Adipocyte (in vitro differentiated cells): ENCODE data around the gene ACP4.
A peak's percentile ranks its signal among the peaks of the same experiment; 100 is the strongest.

Experiments used
- DNase-seq: peaks from one replicate; pipeline ENCODE4 v3.0.0-alpha.2; 2015; ENCODE audit warnings: low read depth
- H3K27me3 ChIP-seq: replicated peaks from 2 replicates; pipeline ENCODE4 v1.7.0; 2013; ENCODE audit warnings: mild to moderate bottlenecking, low read length, moderate library complexity; ENCODE audit not compliant: control insufficient read depth, insufficient read depth
- H3K36me3 ChIP-seq: 2 replicates; pipeline ENCODE4 v1.7.0; 2013; ENCODE audit warnings: low read length, mild to moderate bottlenecking, moderate library complexity; ENCODE audit not compliant: control insufficient read depth, insufficient read depth, severe bottlenecking
- H3K4me1 ChIP-seq: 2 replicates; pipeline ENCODE4 v1.7.0; 2013; ENCODE audit warnings: mild to moderate bottlenecking, low read length, moderate library complexity; ENCODE audit not compliant: control insufficient read depth, insufficient read depth
- H3K4me3 ChIP-seq: 2 replicates; pipeline ENCODE4 v1.7.0; 2013; ENCODE audit warnings: mild to moderate bottlenecking, low read length, moderate library complexity
- H3K9ac ChIP-seq: 2 replicates; pipeline ENCODE4 v1.7.0; 2013; ENCODE audit warnings: mild to moderate bottlenecking, low read length, moderate library complexity
- H3K9me3 ChIP-seq: 2 replicates; pipeline ENCODE4 v1.7.0; 2013; ENCODE audit warnings: mild to moderate bottlenecking, low read length, moderate library complexity; ENCODE audit not compliant: control insufficient read depth

Gene ACP4

DNA sequence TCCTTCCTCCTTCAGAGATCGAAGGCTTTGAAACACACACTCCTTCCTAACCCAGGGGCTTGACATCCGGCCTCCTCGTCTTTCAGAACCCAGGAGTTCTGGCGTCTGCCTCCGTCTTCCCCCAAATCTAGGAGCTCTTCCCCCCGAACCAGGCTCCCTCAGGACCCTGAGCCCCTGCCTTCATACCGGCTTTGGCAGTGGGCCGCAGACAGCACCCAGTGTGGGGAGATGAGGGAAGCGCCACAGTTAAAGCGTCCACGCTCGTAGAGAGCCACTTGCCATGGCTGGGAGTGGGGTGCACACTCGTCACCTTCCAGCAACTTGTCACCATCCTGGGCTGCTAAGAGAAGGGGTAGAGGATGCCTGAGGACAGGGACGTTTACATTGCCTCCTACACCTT, 37.3 kb downstream of the ACP4 start:
- Histone ChIP-seq H3K9me3 (no peaks in the 10 kb centered on the region), H3K9ac (no peak overlapping the region), H3K4me1 (no peaks in the 10 kb centered on the region), H3K4me3 (no peak overlapping the region), H3K27me3 (peaks cover 41% of the 10 kb centered on the region), H3K36me3 (no peaks in the 10 kb centered on the region)
- DNase-seq: no peak

DNA sequence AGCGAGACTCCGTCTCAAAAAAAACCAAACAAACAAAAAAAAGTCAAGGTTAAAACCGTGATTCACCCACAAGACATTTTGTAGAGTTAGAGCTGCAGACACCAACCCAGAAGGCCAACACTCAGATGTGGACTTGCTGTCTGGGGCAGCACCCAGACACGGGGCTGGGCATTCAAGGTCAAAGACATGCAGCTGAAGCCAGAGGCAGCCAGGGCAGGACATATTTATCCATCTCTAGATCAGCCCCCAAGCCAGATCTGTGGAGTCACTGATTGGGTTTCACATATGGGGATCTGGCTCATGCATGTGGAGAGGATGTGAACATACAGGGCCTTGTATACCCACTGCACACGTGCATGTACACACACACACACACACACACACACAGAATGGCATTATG, 39.6 kb downstream of the ACP4 start:
- Histone ChIP-seq H3K4me1 (no peaks in the 10 kb centered on the region), H3K36me3 (no peaks in the 10 kb centered on the region), H3K27me3 (peaks cover 31% of the 10 kb centered on the region), H3K9ac (no peak overlapping the region), H3K4me3 (no peak overlapping the region), H3K9me3 (no peaks in the 10 kb centered on the region)
- no peak for DNase-seq

DNA sequence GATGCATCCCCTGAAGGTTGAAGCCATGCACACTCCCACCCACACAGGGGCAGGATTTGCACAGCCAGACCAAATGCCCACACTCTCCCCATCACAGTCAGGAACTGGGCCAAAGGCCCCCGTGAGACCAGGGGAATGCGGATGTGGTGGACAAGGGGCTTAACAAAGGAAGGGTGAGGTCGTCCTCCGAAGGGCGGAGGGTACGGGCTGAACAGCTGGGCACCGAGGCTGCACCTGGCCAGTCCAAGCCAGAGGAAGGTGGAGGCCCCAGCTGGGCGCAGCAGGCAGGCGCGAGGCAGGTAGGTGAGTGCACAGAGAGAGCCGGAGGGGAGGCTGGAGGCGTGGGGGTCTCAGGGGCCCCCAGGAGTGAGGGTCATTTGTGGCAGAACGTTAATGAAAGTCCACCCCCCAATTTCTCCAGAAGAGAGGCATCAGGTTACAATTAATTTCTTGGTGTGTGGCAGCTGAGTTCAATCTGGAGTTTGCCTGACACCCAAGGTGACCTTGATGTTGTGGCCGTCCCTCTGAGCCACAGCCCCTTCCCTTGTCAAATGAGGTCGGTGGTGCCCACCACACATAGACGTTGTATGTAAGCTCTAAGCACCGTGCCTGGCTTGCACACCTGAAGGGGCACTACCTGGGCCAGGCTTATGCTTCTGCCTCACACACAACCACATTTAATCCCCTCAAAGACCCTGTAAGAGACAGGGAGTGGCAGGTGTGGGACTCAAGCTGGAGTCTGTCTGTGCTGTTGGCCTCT, 40.2 kb downstream of the ACP4 start:
- Histone ChIP-seq H3K27me3 (peaks cover 33% of the 10 kb centered on the region), H3K9me3 (no peaks in the 10 kb centered on the region), H3K36me3 (no peaks in the 10 kb centered on the region), H3K4me1 (peaks cover 2% of the 10 kb centered on the region), H3K4me3 (no peak overlapping the region), H3K9ac (no peak overlapping the region)
- DNase-seq: no peak

DNA sequence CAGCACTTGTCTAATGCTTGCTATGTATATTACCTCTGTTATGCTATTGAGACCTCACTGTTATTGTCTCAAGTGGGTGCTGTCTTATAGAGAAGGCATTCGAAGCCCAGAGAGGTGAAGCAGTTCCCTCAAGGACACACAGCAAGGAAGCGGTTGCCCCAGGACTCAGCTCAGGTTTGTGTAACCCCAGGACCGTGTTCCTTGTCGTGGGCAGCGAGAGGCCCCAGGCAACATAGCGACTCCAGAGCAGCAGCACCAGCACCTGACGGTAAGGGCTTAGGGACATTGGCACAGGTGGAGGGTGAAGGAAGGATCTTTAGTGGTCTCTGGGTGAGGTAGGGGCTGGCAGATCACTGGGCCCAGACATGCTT, 40.8 kb downstream of the ACP4 start:
- Histone ChIP-seq H3K9me3 (no peaks in the 10 kb centered on the region), H3K4me3 (no peak overlapping the region), H3K9ac (no peak overlapping the region), H3K36me3 (no peaks in the 10 kb centered on the region), H3K27me3 (peaks cover 34% of the 10 kb centered on the region), H3K4me1 (peaks cover 5% of the 10 kb centered on the region)
- DNase-seq: no peak

- Histone ChIP-seq H3K36me3 (no peaks in the 10 kb centered on the region), H3K27me3 (peaks cover 41% of the 10 kb centered on the region), H3K4me1 (peaks cover 5% of the 10 kb centered on the region), H3K4me3 (no peak overlapping the region), H3K9me3 (no peaks in the 10 kb centered on the region), H3K9ac (no peak overlapping the region)
- no peak for DNase-seq
Measured at GRCh38 chr19:50832666-50833065, 42.5 kb downstream of the ACP4 start.

GRCh38 chr19:50833117-50833801, 43.0 kb downstream of the ACP4 start, which contains the start of gene KLK15:
Gene KLK15, minus strand, starts transcription at chr19:50833574. Its CDS starts 2,082 bp downstream, at chr19:50831492.
- Histone ChIP-seq H3K9me3 (no peaks in the 10 kb centered on the region), H3K4me3 (no peak within 1 kb of the TSS), H3K4me1 (peaks cover 5% of the 10 kb centered on the region), H3K27me3 (peaks cover 41% of the 10 kb centered on the region), H3K9ac (no peak within 1 kb of the TSS), H3K36me3 (no peaks in the 10 kb centered on the region)
- no peak for DNase-seq

GRCh38 chr19:50833802-50834167, 43.6 kb downstream of the ACP4 start:
- DNase-seq: no peak
- no peak overlapping the region for H3K4me3 ChIP-seq
- H3K36me3 ChIP-seq: no peaks in the 10 kb centered on the region
- H3K9me3 ChIP-seq: no peaks in the 10 kb centered on the region
- H3K9ac ChIP-seq: no peak overlapping the region
- H3K4me1 ChIP-seq: peaks cover 5% of the 10 kb centered on the region
- peaks cover 41% of the 10 kb centered on the region for H3K27me3 ChIP-seq

DNA sequence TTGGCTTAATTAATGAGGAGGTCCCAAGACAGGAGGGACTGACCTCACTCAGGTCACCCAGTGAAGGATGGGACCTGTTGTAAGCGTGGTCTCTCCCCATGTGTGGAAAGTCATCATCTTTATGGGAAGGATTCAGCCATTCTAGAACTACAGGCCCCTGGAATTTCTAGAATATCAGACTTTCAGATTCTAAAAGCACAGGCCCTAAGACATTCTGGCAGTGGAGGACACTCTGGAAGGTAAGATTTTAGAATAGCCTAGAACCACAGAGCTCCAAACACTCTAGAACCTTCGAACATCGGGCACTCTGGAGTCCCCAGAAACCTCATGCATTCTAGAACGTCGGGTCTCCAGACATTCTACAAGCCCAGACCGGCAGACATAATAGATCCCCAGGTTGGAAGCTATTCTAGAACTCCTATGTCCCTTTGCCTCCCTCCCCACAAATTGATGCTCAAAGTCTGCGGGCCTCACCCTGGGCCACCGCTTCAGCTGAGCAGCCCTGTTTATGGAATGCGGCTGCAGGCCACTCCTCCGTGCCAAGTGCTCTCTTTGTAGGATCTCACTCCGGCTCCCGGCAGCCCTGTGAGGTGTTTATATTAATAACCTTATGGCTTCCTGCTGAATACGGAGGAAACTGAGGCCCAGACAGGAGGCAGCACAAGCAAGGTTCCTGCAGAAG, 45.0 kb downstream of the ACP4 start:
- H3K4me3 ChIP-seq: peak overlapping the region; percentile 76
- H3K9ac ChIP-seq: no peak overlapping the region
- no peaks in the 10 kb centered on the region for H3K9me3 ChIP-seq
- peaks cover 35% of the 10 kb centered on the region for H3K27me3 ChIP-seq
- no peaks in the 10 kb centered on the region for H3K36me3 ChIP-seq
- no peak for DNase-seq
- H3K4me1 ChIP-seq: peaks cover 5% of the 10 kb centered on the region

- Histone ChIP-seq H3K9me3 (no peaks in the 10 kb centered on the region), H3K27me3 (peaks cover 30% of the 10 kb centered on the region), H3K4me3 (peak overlapping the region; percentile 76), H3K36me3 (no peaks in the 10 kb centered on the region), H3K4me1 (peaks cover 5% of the 10 kb centered on the region), H3K9ac (no peak overlapping the region)
- DNase-seq: peak; percentile 75
Measured at GRCh38 chr19:50835785-50836542, 45.7 kb downstream of the ACP4 start.

DNA sequence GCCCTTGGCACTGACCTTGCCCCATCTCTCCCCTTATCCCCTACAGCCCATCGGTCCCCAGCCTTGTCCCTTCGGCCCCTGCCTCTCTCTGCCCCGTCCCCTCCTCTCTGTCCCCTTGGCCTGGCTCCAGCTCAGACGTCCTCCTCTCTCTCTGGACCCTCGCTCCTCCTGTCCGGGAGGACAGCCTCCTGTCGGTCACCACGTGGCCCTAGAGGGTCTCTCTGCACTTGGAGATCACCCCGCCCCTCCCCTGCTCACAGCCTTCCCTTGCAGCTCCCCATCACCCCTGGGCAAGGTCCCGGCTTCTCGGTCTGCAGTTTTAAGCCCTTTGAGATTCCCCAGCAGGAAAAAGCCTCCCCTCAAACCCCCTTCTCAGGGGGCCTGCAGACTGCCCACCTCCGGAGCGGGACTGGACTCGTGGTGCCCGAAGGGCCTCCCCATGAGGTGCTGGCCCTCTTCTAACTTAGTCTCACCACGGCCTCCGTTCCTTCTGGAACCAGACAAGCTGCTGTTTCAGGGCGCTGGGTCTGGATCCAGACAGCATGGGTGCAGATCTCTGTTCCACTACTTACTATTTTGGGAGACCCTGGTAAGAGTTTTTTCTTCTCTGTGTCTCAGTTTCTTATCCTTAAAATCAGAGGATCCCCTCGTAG, 46.5 kb downstream of the ACP4 start:
- Histone ChIP-seq H3K9ac (no peak overlapping the region), H3K36me3 (no peaks in the 10 kb centered on the region), H3K9me3 (no peaks in the 10 kb centered on the region), H3K4me1 (peaks cover 5% of the 10 kb centered on the region), H3K27me3 (peaks cover 24% of the 10 kb centered on the region), H3K4me3 (no peak overlapping the region)
- no peak for DNase-seq
